GM18511 (cell line): ENCODE data around the gene IRS2.
A peak's percentile ranks its signal among the peaks of the same experiment; 100 is the strongest.

ENCODE experiments used
- ATAC-seq: cut with Tn5 transposase; IDR thresholded peaks from one replicate; pipeline ENCODE4 v1.9.1; 2021; ENCODE audit warnings: mild to moderate bottlenecking, moderate library complexity; ENCODE audit not compliant: unreplicated experiment

The IRS2 gene

GRCh38 chr13:109780845-109781383 is 5.5 kb downstream of the IRS2 start:
- ATAC-seq: no peak

GRCh38 chr13:109779876-109780510 is 6.4 kb downstream of the IRS2 start:
- no peak for ATAC-seq

DNA sequence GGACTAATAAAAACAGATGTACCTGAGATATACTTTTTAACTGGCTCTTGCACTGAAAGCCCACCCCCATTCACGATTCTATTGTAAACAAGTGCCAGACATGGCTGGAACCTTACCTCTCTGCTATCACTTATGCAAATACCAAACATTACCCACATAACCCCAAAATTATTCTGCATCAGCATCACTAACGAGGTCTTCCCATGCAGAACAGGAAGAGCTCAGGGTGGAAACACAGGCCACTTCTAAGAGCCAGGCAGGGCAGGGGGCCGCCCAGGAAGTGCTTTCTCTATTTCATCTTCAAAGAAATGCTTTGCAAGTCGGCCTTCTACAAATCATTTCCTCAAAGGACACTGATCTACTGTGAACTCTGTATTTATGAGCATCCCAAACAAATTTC is 7.3 kb downstream of the IRS2 start:
- no peak for ATAC-seq

- ATAC-seq: peak; percentile 54
These were observed 8.3 kb downstream of the IRS2 start for GRCh38 chr13:109778102-109778542.

- ATAC-seq: peak; percentile 46
These were observed 9.8 kb downstream of the IRS2 start for GRCh38 chr13:109776575-109776974.

GRCh38 chr13:109773786-109774185 is 12.6 kb downstream of the IRS2 start:
- no peak for ATAC-seq

DNA sequence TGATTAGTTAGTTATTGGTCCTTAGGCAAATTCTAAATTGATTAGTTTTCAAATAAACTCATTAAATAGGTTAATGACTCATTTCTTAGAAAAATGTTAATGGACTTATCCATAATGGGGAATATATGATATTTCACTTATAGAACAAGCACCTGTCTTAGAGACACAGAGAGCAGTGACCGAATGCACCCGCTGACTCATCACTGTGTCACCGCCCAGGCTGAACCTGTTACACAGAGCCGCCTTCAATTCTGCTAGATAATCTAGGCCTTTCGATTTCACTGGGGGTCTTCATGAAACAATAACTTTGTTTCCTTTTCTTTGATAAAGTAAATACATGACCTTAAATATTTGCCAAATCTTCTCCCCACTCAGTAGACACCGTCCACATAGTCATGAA is 13.1 kb downstream of the IRS2 start:
- ATAC-seq: no peak

GRCh38 chr13:109771926-109772325 is 14.5 kb downstream of the IRS2 start:
- ATAC-seq: no peak

DNA sequence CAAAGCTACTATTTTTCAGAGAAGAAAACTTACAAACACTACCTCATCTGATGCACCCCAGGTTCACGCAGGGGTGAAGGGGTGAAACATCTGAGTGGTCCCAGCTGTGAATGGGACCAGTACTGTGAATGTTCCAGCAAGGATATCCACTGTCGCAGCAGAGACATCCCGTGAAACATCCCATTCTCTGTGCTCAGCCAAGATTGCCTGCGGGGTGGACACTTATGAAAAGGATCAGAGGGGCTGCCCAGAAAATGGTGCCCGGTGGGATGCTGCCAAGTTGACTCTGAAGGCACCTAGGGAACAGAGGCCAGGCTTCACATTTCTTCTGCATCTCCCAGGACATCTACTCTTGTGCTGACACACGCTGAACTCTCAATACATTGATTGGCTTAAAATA is 15.9 kb downstream of the IRS2 start:
- ATAC-seq: no peak

DNA sequence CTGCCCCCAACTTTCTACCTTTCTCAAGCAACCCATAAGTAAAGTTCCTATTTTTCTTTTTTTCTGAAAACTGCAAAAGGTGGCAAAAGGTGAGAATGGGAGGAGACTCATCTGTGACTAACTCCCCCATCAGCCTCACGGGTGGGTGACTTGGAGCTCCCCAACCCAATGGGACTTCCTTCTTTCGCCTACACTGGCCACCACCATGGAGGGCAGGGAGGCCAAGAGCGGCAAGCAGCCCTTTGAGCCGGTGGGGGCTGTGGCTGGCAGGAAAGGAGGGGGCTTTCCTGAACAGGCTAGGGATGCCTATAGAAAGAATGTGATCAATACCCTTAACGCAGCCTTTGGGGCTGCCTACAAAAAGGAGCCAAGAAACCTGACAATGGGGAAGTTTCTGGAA is 16.5 kb downstream of the IRS2 start:
- no peak for ATAC-seq

GRCh38 chr13:109769275-109769674 is 17.1 kb downstream of the IRS2 start:
- no peak for ATAC-seq

DNA sequence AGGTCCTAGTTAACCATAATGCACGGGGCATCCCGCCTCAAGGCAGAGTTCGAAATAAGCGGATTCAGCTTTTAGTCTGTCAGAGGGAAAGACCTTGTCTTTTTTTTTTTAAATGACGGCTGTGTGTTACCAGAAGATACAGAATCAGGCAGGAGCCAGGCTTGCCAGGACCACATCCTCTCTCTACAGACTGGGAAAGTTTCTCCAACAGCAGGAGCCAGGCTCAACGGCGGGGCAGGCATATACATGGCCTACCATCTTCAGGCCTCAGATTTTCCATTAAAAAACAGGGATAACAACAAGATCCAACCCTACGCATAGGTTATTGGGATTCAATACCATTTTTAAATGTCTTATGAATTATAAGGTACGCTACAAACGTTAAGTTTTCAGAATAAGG is 17.8 kb downstream of the IRS2 start:
- no peak for ATAC-seq

DNA sequence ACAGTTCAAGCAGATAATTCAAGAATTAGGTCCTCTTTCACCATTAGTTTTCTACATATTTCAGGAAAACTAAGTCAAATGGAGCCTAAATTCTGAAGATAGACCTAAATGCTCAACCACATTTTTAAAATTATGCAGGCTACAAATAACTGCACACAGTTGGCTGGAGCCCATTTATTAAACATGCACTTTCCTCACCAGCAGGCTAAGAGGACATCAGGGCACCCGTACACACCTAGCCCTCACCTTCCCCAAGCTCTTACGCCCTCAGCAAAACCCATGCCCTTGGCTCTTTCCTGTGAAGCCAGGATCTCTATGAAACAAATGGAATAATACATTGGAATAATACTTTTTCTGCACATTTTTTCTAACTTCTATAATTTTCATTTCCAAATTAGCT is 18.2 kb downstream of the IRS2 start:
- ATAC-seq: no peak

- no peak for ATAC-seq
These were observed 19.4 kb downstream of the IRS2 start for GRCh38 chr13:109767023-109767422.

DNA sequence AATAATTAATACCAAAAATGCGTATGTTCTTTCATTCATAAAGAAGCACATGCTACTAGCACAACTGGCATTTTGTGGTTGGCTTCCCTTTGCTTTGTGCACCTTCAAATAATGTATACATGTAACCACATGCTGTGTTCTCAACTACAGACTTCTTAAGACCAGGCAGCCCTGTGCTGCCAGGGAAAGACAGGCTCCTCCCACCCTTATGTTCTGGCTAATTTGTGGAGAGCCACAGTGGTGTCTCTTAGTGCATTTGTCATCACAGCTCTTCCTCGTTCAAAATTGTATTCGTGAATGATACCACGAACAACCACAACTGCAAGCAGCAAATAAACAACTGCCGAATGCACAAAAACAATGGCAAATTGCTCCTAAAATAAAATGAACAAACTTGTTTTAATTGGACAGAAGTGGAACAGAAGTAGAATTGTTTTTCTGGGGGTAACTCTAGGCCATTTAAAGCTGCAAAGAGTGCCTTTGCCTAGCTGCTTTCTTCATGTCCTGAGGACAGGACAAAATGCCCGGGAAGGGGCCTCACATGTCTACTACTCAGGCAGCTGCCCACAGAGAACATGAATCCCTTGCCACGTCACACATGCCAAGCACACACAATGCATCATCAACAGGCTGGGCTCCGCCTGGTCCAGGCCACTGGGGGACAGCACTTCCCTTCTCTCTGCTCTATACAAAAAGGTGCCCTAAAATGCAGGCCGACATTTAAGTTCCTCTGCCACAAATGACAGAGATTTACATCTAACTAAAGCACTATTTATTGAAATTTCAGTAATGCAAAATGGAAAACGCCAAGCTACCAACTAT is 21.7 kb downstream of the IRS2 start:
- no peak for ATAC-seq

DNA sequence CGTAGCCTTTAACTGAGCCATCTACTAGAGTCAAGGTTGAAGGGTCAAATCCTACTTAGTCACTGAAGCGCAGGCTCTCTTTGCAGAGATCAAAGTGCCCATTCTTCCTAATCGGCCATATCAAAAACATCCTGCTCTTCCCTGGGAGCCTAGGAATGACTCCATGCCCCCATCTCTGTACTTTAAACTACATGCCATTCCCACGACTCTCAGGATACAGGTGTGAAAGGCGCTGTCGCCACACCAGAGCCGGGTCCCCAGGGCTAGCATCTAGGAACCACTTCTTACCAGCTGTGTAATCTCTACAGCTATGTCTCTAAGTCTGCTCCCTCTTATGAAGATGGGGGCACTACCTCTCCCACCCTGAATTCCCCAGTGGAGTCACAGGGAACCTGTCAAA is 22.3 kb downstream of the IRS2 start:
- ATAC-seq: no peak

- no peak for ATAC-seq
These were observed 23.6 kb downstream of the IRS2 start for GRCh38 chr13:109762791-109763190.

DNA sequence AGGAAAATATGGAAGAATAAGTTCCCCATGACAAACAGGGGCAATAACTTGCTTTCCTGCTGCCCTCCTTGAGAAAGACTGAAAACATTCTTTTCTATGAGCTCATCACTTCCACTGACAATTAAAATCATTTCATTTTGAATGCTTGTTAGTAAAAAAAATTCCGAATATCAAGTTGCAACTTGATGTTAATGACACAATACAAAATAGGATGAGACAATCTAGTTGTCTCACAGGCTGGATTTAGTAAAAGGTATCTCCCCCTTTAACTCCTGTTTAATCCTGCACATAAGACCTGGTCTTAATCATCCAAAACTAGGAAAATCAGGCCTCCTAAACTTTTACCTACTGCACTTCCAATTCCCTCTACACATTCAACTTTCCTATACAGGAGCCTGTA is 24.7 kb downstream of the IRS2 start:
- ATAC-seq: no peak

DNA sequence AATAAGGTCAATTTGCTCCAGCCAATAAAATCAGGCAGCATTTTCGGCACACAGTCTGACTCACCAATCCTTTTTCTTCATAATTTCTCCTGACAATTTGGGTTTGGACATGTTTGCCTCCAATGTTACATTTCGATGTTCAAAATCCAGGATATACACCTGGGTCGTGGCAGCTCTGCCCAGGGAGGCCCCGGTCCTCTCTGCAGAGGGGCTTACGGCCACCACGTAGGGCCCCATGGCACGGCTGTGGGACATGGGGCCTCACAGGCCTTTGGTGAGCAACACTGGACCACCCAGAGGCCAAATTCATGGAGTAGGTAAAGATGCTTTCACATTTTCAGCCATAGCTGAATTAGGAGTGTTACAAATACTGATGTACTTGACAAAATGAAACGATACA is 25.4 kb downstream of the IRS2 start:
- no peak for ATAC-seq

GRCh38 chr13:109760402-109760801 is 26.0 kb downstream of the IRS2 start:
- ATAC-seq: no peak

GRCh38 chr13:109759609-109760008 is 26.8 kb downstream of the IRS2 start:
- ATAC-seq: no peak

DNA sequence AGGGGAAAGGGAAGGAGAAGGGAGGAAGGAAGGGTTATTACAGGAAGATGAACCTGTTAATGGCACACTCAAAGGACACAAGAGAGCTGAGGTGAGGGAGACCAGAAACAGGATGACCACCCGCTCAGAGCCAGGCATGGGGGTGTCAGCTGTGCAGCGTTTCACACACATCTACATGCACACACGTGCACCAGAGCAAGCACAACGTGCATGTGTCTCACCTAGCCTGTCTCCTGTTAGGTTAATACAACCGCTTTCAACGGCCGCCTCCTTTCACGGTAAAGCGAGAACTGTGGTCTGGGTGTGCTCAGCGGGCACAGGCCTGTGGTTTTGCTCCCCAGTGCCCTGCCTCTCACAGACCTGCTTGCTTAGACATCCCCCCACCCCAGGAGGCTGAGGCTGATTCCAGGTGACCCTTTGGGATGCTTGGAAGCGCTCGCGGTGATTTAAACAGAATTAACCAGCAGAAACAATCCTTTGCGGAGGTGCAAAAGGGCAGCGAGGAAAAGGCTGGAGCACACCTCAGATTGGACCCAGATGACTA is 27.4 kb downstream of the IRS2 start:
- ATAC-seq: no peak
